Measurements from ENCODE around the gene MATCAP1. TPM values are rescaled to one million over a fixed set of nuclear protein-coding genes. Genes with fewer than 3 reads are reported as not detected.

The MATCAP1 gene
- total RNA-seq, 1 donor from 2014 or later = 79.7 TPM

GRCh38 chr16:67191995-67192681 lies 8.4 kb upstream of the MATCAP1 start, which contains the start of gene E2F4:
Gene E2F4 (plus strand): TSS chr16:67192155. CDS start chr16:67192228, 73 bp downstream.
- intact Hi-C loops (cut with micrococcal nuclease) = loop anchor here (1.0 to 5.0 kb wide), 7 partner anchors 9 to 290 kb away; partner anchors contain the start of genes FBXL8, FHOD1, MATCAP1 and TMEM208

GRCh38 chr16:67191411-67191994 lies 7.7 kb upstream of the MATCAP1 start:
- intact Hi-C loops (cut with micrococcal nuclease) = loop anchor here (5.0 kb wide), 1 partner anchor 206 kb away; no protein-coding TSS in a partner anchor

DNA sequence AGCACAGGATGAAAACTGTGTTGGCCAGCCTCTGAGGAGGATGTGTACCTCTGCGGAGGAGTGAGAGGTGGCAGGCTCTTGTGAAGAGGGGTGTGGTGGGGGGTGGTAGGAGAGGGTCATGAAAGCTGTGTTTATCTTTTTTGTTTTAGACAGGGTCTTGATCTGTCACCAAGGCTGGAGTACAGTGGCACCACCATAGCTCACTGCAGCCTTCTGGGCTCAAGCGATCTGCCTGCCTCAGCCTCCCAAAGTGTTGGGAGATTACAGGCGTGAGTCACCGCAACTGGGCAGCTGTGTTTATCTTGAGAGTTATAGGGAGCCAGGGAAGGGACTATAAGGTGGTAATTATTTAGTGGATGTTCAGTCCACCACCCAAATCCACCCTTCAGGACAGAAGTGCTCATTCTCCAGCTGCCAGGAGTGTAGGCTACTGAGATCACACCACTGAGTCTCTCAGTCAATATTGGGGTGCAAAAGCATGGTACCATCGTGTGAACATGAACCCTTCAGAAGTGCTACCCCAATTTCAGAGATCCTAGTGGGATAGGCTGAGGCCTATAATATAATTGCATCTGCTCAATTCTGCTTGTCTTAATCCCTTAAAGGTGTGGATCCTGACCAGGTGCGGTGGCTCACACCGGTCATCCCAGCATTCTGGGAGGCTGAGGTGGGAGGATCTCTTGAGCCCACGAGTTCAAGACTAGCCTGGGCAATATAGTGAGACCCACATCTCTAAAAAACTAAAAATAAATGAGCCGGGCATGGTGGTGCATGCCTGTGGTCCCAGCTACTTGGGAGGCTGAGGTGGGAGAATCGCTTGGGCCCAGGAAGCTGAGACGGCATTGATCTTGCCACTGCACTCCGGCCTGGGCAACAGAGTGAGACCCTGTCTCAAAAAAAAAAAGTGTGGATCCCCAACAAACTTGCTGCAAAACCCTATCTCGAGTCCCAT lies 7.0 kb upstream of the MATCAP1 start:
- intact Hi-C loops (cut with micrococcal nuclease) = loop anchor here (5.0 kb wide), 1 partner anchor 207 kb away; no protein-coding TSS in a partner anchor

- intact Hi-C loops (cut with micrococcal nuclease) = loop anchor here (5.0 kb wide), 1 partner anchor 207 kb away; no protein-coding TSS in a partner anchor
These were observed 6.3 kb upstream of the MATCAP1 start, which contains the start of gene EXOC3L1 for GRCh38 chr16:67190041-67190440. Gene EXOC3L1 (minus strand): TSS chr16:67190136. CDS start chr16:67189676, 460 bp downstream.

GRCh38 chr16:67188798-67189197 lies 5.0 kb upstream of the MATCAP1 start:
- intact Hi-C loops (cut with micrococcal nuclease) = no loop called here

- intact Hi-C loops (cut with micrococcal nuclease) = no loop called here
These were observed 4.6 kb upstream of the MATCAP1 start for GRCh38 chr16:67188323-67188722.

DNA sequence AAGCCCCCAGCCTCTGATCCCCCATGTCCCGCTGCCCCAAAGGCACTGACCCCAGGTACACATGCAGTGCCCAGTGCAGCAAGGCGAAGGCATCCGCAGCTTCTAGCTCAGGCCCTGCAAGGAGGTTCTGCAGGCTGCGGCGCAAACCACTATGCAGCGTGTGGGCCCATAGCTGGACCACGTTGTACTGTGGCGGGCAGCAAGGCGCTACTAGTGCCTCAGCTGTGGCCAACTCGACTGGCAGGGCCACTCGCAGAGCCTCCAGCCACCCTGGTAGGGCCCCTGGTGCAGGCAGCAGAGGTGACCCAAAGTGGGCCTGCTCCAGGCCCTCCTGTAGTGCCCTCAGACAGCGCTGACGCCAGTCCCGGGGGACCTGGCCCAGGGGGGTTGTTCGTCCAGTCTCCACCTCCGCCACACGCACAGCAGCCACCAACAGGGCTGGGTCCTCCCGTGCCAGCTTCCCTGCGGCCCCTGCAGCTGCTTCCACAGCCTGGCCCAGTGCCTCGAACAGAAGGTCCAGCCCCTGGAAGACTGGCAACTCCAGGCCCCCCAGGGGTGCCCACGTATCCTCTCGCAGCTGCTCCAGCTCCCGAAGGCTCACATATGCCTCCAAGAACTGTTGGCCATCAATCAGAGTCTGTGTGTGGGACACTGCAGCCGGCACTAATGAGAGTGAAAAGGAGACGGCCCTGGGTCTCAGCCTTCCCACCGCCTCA lies 3.6 kb upstream of the MATCAP1 start:
- intact Hi-C loops (cut with micrococcal nuclease) = no loop called here

DNA sequence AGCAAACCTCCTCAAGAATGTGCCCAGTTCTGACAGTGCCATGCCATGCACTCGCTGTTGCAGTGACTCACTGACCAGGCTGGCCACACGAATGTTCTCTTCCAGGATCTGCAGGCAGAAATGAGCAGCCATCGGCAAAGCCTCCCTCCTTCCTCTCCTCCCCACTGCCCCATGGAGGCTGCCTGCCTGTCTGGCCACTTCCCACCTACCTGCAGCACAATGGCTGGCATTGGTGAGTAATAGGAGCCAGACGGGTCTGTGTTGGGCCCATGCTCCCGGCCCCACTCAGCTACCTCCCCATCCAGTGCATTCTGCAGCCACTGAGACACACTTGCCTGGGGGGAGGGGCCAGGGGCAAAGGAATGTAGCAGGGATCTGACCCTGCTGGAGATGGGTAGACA lies 2.8 kb upstream of the MATCAP1 start:
- intact Hi-C loops (cut with micrococcal nuclease) = no loop called here

DNA sequence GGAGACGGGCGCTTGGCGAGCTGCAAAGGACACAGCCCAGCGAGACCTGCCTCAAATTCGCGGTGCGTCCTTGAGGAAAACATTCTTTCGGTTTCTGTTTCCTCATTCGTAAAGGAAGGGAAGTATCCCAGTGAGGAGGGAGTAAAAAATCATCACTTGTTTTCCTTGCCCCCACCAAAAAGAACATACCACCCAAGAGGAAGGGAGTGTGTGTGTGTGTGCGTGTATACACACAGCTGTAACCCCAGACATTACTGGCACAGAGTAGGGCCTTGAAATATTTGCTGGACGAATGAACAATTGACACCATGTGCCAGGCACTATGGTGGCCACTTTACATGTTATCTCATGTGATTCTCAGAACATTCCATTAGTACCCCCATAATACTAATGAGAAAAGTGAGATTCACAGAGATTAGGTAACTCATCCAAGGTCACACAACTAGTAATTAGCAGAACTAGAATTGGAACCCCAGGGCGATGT lies 1.9 kb upstream of the MATCAP1 start:
- intact Hi-C loops (cut with micrococcal nuclease) = loop anchor here (1.0 kb wide), 2 partner anchors 208 to 231 kb away; no protein-coding TSS in a partner anchor

DNA sequence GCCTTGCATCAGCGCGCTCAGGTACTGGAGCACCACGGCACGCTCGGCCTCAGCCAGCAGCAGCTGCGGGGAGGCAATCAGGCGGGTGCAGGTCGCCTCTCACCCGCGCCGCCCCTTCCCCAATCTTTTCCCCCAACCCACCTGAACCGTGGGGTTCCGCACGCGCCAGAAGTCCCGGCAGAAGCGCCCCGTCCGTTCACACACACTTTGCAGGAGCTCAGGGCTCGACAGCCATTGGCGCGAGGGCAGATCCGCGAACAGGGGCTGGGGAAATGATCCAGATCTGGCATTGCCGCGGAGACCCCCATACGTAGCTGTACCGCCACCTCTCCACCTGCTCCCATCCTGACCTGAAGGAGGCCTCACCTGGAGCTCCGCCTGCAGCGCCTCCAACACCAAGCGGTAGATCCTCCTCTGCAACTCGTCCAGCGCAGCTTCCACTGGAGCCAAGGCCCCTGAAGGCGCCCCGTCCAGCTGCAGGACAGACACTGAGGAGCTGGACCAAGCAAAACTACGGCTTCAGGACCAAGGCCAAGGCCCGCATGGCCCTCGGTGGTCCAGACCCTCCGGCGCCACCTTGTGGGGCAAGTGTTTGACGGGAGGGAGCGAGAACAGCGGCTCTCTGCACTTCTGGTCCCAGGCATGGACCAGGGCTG lies 1.4 kb upstream of the MATCAP1 start:
- intact Hi-C loops (cut with micrococcal nuclease) = loop anchor here (1.0 to 5.0 kb wide), 4 partner anchors 208 to 482 kb away; partner anchors contain the start of genes C16orf86, ENKD1 and PDP2

DNA sequence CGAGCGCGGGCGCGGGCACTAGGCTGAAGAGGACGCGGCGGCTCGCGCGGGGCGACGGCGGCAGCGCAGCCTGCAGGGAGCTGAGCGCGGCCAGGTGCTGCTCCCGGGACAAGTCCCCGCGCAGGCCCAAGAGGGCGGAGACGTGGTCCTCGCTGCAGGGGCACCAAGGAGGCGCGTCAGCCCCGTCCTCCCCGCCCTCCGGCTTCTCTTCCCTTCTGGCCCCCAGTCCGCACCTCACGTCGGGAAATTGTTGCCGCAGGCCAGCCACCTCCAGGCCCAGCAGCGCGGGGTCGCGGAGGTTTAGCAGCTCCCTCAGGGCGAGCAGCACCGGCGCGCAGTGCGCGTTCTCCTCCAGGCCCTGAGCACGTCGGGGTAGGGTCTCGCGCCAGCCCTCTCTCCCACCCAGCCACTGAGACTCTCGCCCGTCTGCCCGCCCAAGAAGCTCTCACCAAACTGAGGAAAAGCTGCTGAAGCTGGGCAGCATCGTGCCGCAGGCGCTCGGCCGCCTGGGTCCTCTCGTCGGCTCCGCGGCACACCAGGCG lies 761 bp upstream of the MATCAP1 start:
- intact Hi-C loops (cut with micrococcal nuclease) = loop anchor here (5.0 kb wide), 2 partner anchors 302 to 483 kb away; partner anchors contain the start of genes C16orf86, ENKD1 and PDP2

DNA sequence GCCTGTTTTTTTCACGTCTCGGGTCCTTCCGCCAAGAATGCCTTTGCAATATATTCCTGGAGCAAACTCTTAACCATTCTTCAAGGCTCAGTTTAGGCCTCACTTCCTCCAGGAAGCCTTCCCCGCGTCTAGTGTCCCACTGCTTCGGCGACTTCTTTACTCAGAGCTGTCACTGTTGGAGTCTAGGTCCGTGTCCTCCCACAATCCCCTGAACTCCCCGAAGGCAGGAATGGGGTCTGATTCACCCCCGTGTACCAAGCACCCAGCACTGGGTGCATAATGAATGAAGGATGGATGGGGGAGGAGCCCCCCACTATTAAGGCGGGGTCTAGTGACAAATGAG lies 508 bp downstream of the MATCAP1 start:
- intact Hi-C loops (cut with micrococcal nuclease) = loop anchor here (1.0 to 5.0 kb wide), 14 partner anchors 9 to 484 kb away; partner anchors contain the start of genes C16orf86, CBFB, E2F4 and ENKD1

- intact Hi-C loops (cut with micrococcal nuclease) = loop anchor here (2.0 to 5.0 kb wide), 3 partner anchors 55 to 485 kb away; partner anchors contain the start of genes C16orf86, ENKD1 and PDP2
These were observed 1.5 kb downstream of the MATCAP1 start for GRCh38 chr16:67182288-67182687.

- intact Hi-C loops (cut with micrococcal nuclease) = loop anchor here (5.0 kb wide), 2 partner anchors 299 to 486 kb away; partner anchors contain the start of genes C16orf86, ENKD1 and PDP2
These were observed 2.4 kb downstream of the MATCAP1 start for GRCh38 chr16:67181346-67181745.

- intact Hi-C loops (cut with micrococcal nuclease) = loop anchor here (5.0 kb wide), 2 partner anchors 298 to 487 kb away; partner anchors contain the start of genes C16orf86, ENKD1 and PDP2
These were observed 3.6 kb downstream of the MATCAP1 start for GRCh38 chr16:67180166-67180565.

- intact Hi-C loops (cut with micrococcal nuclease) = loop anchor here (5.0 kb wide), 2 partner anchors 297 to 488 kb away; partner anchors contain the start of genes C16orf86, ENKD1 and PDP2
These were observed 4.2 kb downstream of the MATCAP1 start for GRCh38 chr16:67179421-67180080.

GRCh38 chr16:67177743-67178699 lies 5.7 kb downstream of the MATCAP1 start:
- intact Hi-C loops (cut with micrococcal nuclease) = loop anchor here (1.0 kb wide), 1 partner anchor 8 kb away; the partner anchor contains the start of gene NOL3

Data from T-helper 1 cell treated with Interleukin-12 subunit alpha and Interleukin-12 subunit beta and Interleukin-4 antibody, amounts not matched to agents 30 ng/mL and 1 ng/mL, for 36 hours (primary cell).